ENCODE results near the gene CREG1.

The CREG1 gene

GRCh38 chr1:167518331-167518700 lies 35.2 kb downstream of the CREG1 start, which contains the start of gene CD247:
Gene CD247, minus strand, starts transcription at chr1:167518529. Its CDS starts 64 bp downstream, at chr1:167518465.
- no peak within 1 kb of the TSS for H3K4me3 ChIP-seq (ENCODE audit: insufficient read depth, low read depth, low read length)
- 88 to 93% methylated on average over 14 of the region's 14 CpGs for WGBS, 2 experiments
- H3K36me3 ChIP-seq (ENCODE audit: control insufficient read depth, insufficient read depth, low read length), result no peaks in the 10 kb centered on the region
- no peaks in the 10 kb centered on the region for H3K27me3 ChIP-seq (ENCODE audit: control insufficient read depth, insufficient read depth, low read length, poor library complexity, severe bottlenecking)
- H3K27ac ChIP-seq (ENCODE audit: insufficient read depth, low read depth, low read length, poor library complexity, severe bottlenecking), result no peak within 1 kb of the TSS
- H3K4me1 ChIP-seq (ENCODE audit: control insufficient read depth, insufficient read depth, low read length), result no peaks in the 10 kb centered on the region
- no peaks in the 10 kb centered on the region for H3K9me3 ChIP-seq (ENCODE audit: control insufficient read depth, low read length)

- no peak overlapping the region for H3K27ac ChIP-seq (ENCODE audit: insufficient read depth, low read depth, low read length, poor library complexity, severe bottlenecking)
- no peaks in the 10 kb centered on the region for H3K9me3 ChIP-seq (ENCODE audit: control insufficient read depth, low read length)
- no peaks in the 10 kb centered on the region for H3K4me1 ChIP-seq (ENCODE audit: control insufficient read depth, insufficient read depth, low read length)
- H3K27me3 ChIP-seq (ENCODE audit: control insufficient read depth, insufficient read depth, low read length, poor library complexity, severe bottlenecking), result no peaks in the 10 kb centered on the region
- H3K4me3 ChIP-seq (ENCODE audit: insufficient read depth, low read depth, low read length), result no peak overlapping the region
- WGBS, 2 experiments, result 93 to 95% methylated on average over 30 of the region's 30 CpGs
- H3K36me3 ChIP-seq (ENCODE audit: control insufficient read depth, insufficient read depth, low read length), result no peaks in the 10 kb centered on the region
Measured at GRCh38 chr1:167517535-167518330, 35.8 kb downstream of the CREG1 start.

GRCh38 chr1:167516404-167517388 lies 36.9 kb downstream of the CREG1 start:
- H3K9me3 ChIP-seq (ENCODE audit: control insufficient read depth, low read length), result no peaks in the 10 kb centered on the region
- 85 to 87% methylated on average over 16 to 19 of the region's 19 CpGs for WGBS, 2 experiments
- peaks cover 4% of the 10 kb centered on the region for H3K4me1 ChIP-seq (ENCODE audit: control insufficient read depth, insufficient read depth, low read length)
- H3K36me3 ChIP-seq (ENCODE audit: control insufficient read depth, insufficient read depth, low read length), result no peaks in the 10 kb centered on the region
- no peak overlapping the region for H3K27ac ChIP-seq (ENCODE audit: insufficient read depth, low read depth, low read length, poor library complexity, severe bottlenecking)
- no peak overlapping the region for H3K4me3 ChIP-seq (ENCODE audit: insufficient read depth, low read depth, low read length)
- H3K27me3 ChIP-seq (ENCODE audit: control insufficient read depth, insufficient read depth, low read length, poor library complexity, severe bottlenecking), result no peaks in the 10 kb centered on the region

- Histone ChIP-seq H3K27ac (ENCODE audit: insufficient read depth, low read depth, low read length, poor library complexity, severe bottlenecking) (no peak overlapping the region), H3K9me3 (ENCODE audit: control insufficient read depth, low read length) (no peaks in the 10 kb centered on the region), H3K4me1 (ENCODE audit: control insufficient read depth, insufficient read depth, low read length) (peaks cover 4% of the 10 kb centered on the region), H3K27me3 (ENCODE audit: control insufficient read depth, insufficient read depth, low read length, poor library complexity, severe bottlenecking) (no peaks in the 10 kb centered on the region), H3K36me3 (ENCODE audit: control insufficient read depth, insufficient read depth, low read length) (no peaks in the 10 kb centered on the region), H3K4me3 (ENCODE audit: insufficient read depth, low read depth, low read length) (no peak overlapping the region)
- 89 to 92% methylated on average over 4 of the region's 4 CpGs for WGBS, 2 experiments
Measured at GRCh38 chr1:167515893-167516321, 37.7 kb downstream of the CREG1 start.

- Histone ChIP-seq H3K4me1 (ENCODE audit: control insufficient read depth, insufficient read depth, low read length) (peaks cover 4% of the 10 kb centered on the region), H3K9me3 (ENCODE audit: control insufficient read depth, low read length) (no peaks in the 10 kb centered on the region), H3K27me3 (ENCODE audit: control insufficient read depth, insufficient read depth, low read length, poor library complexity, severe bottlenecking) (no peaks in the 10 kb centered on the region), H3K36me3 (ENCODE audit: control insufficient read depth, insufficient read depth, low read length) (no peaks in the 10 kb centered on the region), H3K27ac (ENCODE audit: insufficient read depth, low read depth, low read length, poor library complexity, severe bottlenecking) (no peak overlapping the region), H3K4me3 (ENCODE audit: insufficient read depth, low read depth, low read length) (no peak overlapping the region)
- 86 to 100% methylated on average over 1 to 2 of the region's 3 CpGs for WGBS, 2 experiments
Measured at GRCh38 chr1:167515461-167515860, 38.1 kb downstream of the CREG1 start.

- Histone ChIP-seq H3K27me3 (ENCODE audit: control insufficient read depth, insufficient read depth, low read length, poor library complexity, severe bottlenecking) (no peaks in the 10 kb centered on the region), H3K4me1 (ENCODE audit: control insufficient read depth, insufficient read depth, low read length) (peaks cover 4% of the 10 kb centered on the region), H3K27ac (ENCODE audit: insufficient read depth, low read depth, low read length, poor library complexity, severe bottlenecking) (no peak overlapping the region), H3K36me3 (ENCODE audit: control insufficient read depth, insufficient read depth, low read length) (no peaks in the 10 kb centered on the region), H3K9me3 (ENCODE audit: control insufficient read depth, low read length) (no peaks in the 10 kb centered on the region), H3K4me3 (ENCODE audit: insufficient read depth, low read depth, low read length) (no peak overlapping the region)
- 93 to 97% methylated on average over 8 to 9 of the region's 9 CpGs for WGBS, 2 experiments
Measured at GRCh38 chr1:167514288-167514687, 39.3 kb downstream of the CREG1 start.

GRCh38 chr1:167512046-167512654 lies 41.4 kb downstream of the CREG1 start:
- Histone ChIP-seq H3K27me3 (ENCODE audit: control insufficient read depth, insufficient read depth, low read length, poor library complexity, severe bottlenecking) (no peaks in the 10 kb centered on the region), H3K4me1 (ENCODE audit: control insufficient read depth, insufficient read depth, low read length) (peaks cover 4% of the 10 kb centered on the region), H3K27ac (ENCODE audit: insufficient read depth, low read depth, low read length, poor library complexity, severe bottlenecking) (no peak overlapping the region), H3K9me3 (ENCODE audit: control insufficient read depth, low read length) (no peaks in the 10 kb centered on the region), H3K36me3 (ENCODE audit: control insufficient read depth, insufficient read depth, low read length) (no peaks in the 10 kb centered on the region), H3K4me3 (ENCODE audit: insufficient read depth, low read depth, low read length) (no peak overlapping the region)
- 90 to 91% methylated on average over 6 to 7 of the region's 7 CpGs for WGBS, 2 experiments

- no peak overlapping the region for H3K4me3 ChIP-seq (ENCODE audit: insufficient read depth, low read depth, low read length)
- H3K27ac ChIP-seq (ENCODE audit: insufficient read depth, low read depth, low read length, poor library complexity, severe bottlenecking), result no peak overlapping the region
- WGBS, 2 experiments, result 95% methylated on average over 10 of the region's 11 CpGs
- H3K36me3 ChIP-seq (ENCODE audit: control insufficient read depth, insufficient read depth, low read length), result no peaks in the 10 kb centered on the region
- no peaks in the 10 kb centered on the region for H3K27me3 ChIP-seq (ENCODE audit: control insufficient read depth, insufficient read depth, low read length, poor library complexity, severe bottlenecking)
- H3K9me3 ChIP-seq (ENCODE audit: control insufficient read depth, low read length), result no peaks in the 10 kb centered on the region
- peaks cover 4% of the 10 kb centered on the region for H3K4me1 ChIP-seq (ENCODE audit: control insufficient read depth, insufficient read depth, low read length)
Measured at GRCh38 chr1:167511374-167511986, 42.1 kb downstream of the CREG1 start.

GRCh38 chr1:167510881-167511280 lies 42.7 kb downstream of the CREG1 start:
- H3K36me3 ChIP-seq (ENCODE audit: control insufficient read depth, insufficient read depth, low read length), result no peaks in the 10 kb centered on the region
- WGBS, 2 experiments, result 85 to 94% methylated on average over 4 of the region's 4 CpGs
- H3K4me1 ChIP-seq (ENCODE audit: control insufficient read depth, insufficient read depth, low read length), result peaks cover 4% of the 10 kb centered on the region
- no peak overlapping the region for H3K4me3 ChIP-seq (ENCODE audit: insufficient read depth, low read depth, low read length)
- H3K27me3 ChIP-seq (ENCODE audit: control insufficient read depth, insufficient read depth, low read length, poor library complexity, severe bottlenecking), result no peaks in the 10 kb centered on the region
- H3K9me3 ChIP-seq (ENCODE audit: control insufficient read depth, low read length), result no peaks in the 10 kb centered on the region
- no peak overlapping the region for H3K27ac ChIP-seq (ENCODE audit: insufficient read depth, low read depth, low read length, poor library complexity, severe bottlenecking)
